Heart left ventricle (tissue), 16 donors: ENCODE results near the gene NTM. TPM values are rescaled to one million over a fixed set of nuclear protein-coding genes. Genes with fewer than 3 reads are reported as not detected.

Source experiments
- ATAC-seq, 4 donors: fragments of 200-7000 bp; cut with Tn5 transposase; one replicate each; pipeline ENCODE4 v1.9.1; 2020 to 2022; ENCODE audit warnings: moderate library complexity in 4 of 4, mild to moderate bottlenecking in 3 of 4, moderate number of reproducible peaks in 1 of 4
- DNase-seq, 5 donors: peaks; one replicate each; pipeline ENCODE4 v3.0.0-alpha.2; 2020
- H3K27ac ChIP-seq, 12 donors: fragments of 200-600 bp; sonication (generic) in 4 of 12; one replicate each; pipeline versions ENCODE4 v1.5.0 to v1.8.0; 2016 to 2022; ENCODE audit warnings: mild to moderate bottlenecking in 2 of 12
- H3K27me3 ChIP-seq, 9 donors: fragments of 200-600 bp; sonication (generic) in 2 of 9; one replicate each; pipeline versions ENCODE4 v1.5.1 to v1.8.0; 2016 to 2022; ENCODE audit warnings: mild to moderate bottlenecking in 3 of 9
- H3K36me3 ChIP-seq, 9 donors: fragments of 200-600 bp; sonication (generic) in 2 of 9; one replicate each; pipeline versions ENCODE4 v1.5.0 to v1.8.0; 2018 to 2022; ENCODE audit warnings: mild to moderate bottlenecking in 2 of 9
- H3K4me1 ChIP-seq, 12 donors: fragments of 200-600 bp; sonication (generic) in 4 of 12; one replicate each; pipeline versions ENCODE4 v1.5.0 to v1.8.0; 2016 to 2022; ENCODE audit warnings: mild to moderate bottlenecking in 3 of 12
- H3K4me3 ChIP-seq, 12 donors: fragments of 200-600 bp; sonication (generic) in 4 of 12; one replicate each; pipeline versions ENCODE4 v1.5.0 to v1.8.0; 2017 to 2022; ENCODE audit warnings: mild to moderate bottlenecking in 9 of 12, moderate library complexity in 4 of 12
- H3K9me3 ChIP-seq, 12 donors: fragments of 200-600 bp; sonication (generic) in 4 of 12; one replicate each; pipeline versions ENCODE4 v1.5.0 to v1.8.0; 2016 to 2022; ENCODE audit warnings: mild to moderate bottlenecking in 1 of 12
- CTCF ChIP-seq, 12 donors: fragments of 200-600 bp; sonication (generic) in 4 of 12; IDR thresholded peaks; one replicate each; pipeline versions ENCODE4 v1.5.0 to v1.8.0; 2018 to 2022; ENCODE audit warnings: antibody characterized with exemption in 12 of 12, mild to moderate bottlenecking in 5 of 12
- POLR2A ChIP-seq, 2 donors: fragments of 450-650 bp; IDR thresholded peaks; one replicate each; pipeline ENCODE4 v1.6.1; 2017; ENCODE audit warnings: antibody characterized with exemption in 2 of 2, mild to moderate bottlenecking in 2 of 2, moderate library complexity in 2 of 2
- WGBS, 4 donors: extraction: QIAGEN DNeasy Blood & Tissue Kit in 2 of 4; methylation state at CpG; one replicate each; pipeline versions ENCODE4 v1.1.5 to v1.1.7; 2013 to 2018; 5-methylcytosine and 5-hydroxymethylcytosine counted together
- intact Hi-C, 10 donors: fragments of 100-400 bp; cut with DNase I; formaldehyde crosslinking; loops; one replicate each; pipeline versions ENCODE4 v1.11.1 to v1.14.2; 2022
- polyA plus RNA-seq, 2 donors: library from polyadenylated mRNA; stranded (reverse); fragments of 200-250 nt; gene quantifications; one replicate each; pipeline ENCODE4 v1.2.3, GENCODE V29; 2013
- total RNA-seq, 9 donors: library from RNA; depleted of rRNA in 2 of 9; stranded (reverse); fragments of >200 nt in 2 of 9; fragmentation: NEBNext Ultra II Directional in 3 of 9; extraction: Animal tissue kit (Norgen Biotek cat#: 25700) in 3 of 9; gene quantifications; one replicate each; pipeline versions ENCODE4 v1.1.0 to v1.2.4, GENCODE V29; 2016 to 2023
- donor health status: ischemic (EF 13 %, LVEDD 7.1; RV severe dilation, severe dysfunction).
- donor health status: healthy with polysubstance abuse.
- donor health status: DM: no; HTN: yes; CAD: no.
- donor health status: DM: no; HTN: no; CAD: no.
- donor health status: ischemic (EF 25% LVEDD 6.9; RV normal size, moderate dysfunction).
- donor health status: ischemic (EF 25% LVEDD 5.7; RV mildly dilated, moderate dysfunction).
- donor health status: healthy.
- donor health status: DM: yes; HTN: yes; CAD: no.
- donor health status: ischemic (EF 35%, LVEDD 5.7; RV mildly dilated, moderate dysfunction).
- donor health status: nonischemic (EF 11% LVEDD 7.7; RV severe dilation, severe dysfunction).
- donor health status: DM: yes; HTN: yes; CAD: no.
- donor health status: PGD.
- donor health status: ischemic (EF 29% LVEDD 5.4; RV normal size, mild dysfunction).
- donor health status: nonischemic (EF 23%, LVEDD 6.1; RV moderate dilation, normal function).

The NTM gene
- total and polyA plus RNA-seq, 11 donors = 0.40 to 7.7 (median 1.5) TPM

- ATAC-seq (peak in 1 of 4 donors; percentile 78), DNase-seq (no peak)
- H3K27ac ChIP-seq = no peak overlapping the region
- H3K4me3 ChIP-seq = no peak overlapping the region
- no peaks in the 10 kb centered on the region for H3K36me3 ChIP-seq
- intact Hi-C loops = no loop called here
- 68 to 78% (median 73%) methylated on average over 3 of the region's 3 CpGs for WGBS, 4 donors
- no peaks in the 10 kb centered on the region for H3K4me1 ChIP-seq
- no peak for TF ChIP-seq POLR2A (IDR thresholded peaks at IDR 0.05)
- no peak for TF ChIP-seq CTCF (IDR thresholded peaks at IDR 0.05)
- peaks cover 0 to 1% (median 0%) of the 10 kb centered on the region in 12 donors for H3K9me3 ChIP-seq
- peaks cover 0 to 30% (median 4%) of the 10 kb centered on the region in 9 donors for H3K27me3 ChIP-seq
Measured at GRCh38 chr11:131824771-131825170, 454.4 kb downstream of the NTM start.

DNA sequence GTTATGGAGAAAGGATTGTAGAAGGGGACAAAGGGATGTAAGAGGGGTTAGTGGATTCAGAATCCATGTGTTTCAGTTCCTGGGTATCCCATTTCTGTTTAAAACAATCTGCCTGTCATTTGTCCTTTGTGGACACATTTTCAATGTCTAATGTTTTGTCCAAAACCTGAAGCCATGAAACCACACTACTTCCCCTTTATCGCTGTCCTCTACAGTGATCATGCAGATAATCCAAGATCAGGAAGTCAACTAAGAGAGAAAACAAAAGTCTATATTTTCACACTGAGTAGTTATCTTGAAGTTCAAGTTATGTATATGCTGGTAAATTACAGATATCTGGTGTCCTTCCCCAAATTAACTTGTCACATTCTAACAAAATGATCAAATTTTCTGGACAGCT is 457.0 kb downstream of the NTM start:
- H3K27ac ChIP-seq = no peak overlapping the region
- TF ChIP-seq CTCF (IDR thresholded peaks at IDR 0.05) = no peak
- no peak for TF ChIP-seq POLR2A (IDR thresholded peaks at IDR 0.05)
- ATAC-seq (no peak), DNase-seq (no peak)
- intact Hi-C loops = no loop called here
- peaks cover 0 to 19% (median 0%) of the 10 kb centered on the region in 9 donors for H3K27me3 ChIP-seq
- no peaks in the 10 kb centered on the region for H3K36me3 ChIP-seq
- peaks cover 0 to 6% (median 0%) of the 10 kb centered on the region in 12 donors for H3K9me3 ChIP-seq
- 57 to 79% (median 71%) methylated on average over 1 of the region's 1 CpG for WGBS, 4 donors
- no peaks in the 10 kb centered on the region for H3K4me1 ChIP-seq
- H3K4me3 ChIP-seq = no peak overlapping the region

DNA sequence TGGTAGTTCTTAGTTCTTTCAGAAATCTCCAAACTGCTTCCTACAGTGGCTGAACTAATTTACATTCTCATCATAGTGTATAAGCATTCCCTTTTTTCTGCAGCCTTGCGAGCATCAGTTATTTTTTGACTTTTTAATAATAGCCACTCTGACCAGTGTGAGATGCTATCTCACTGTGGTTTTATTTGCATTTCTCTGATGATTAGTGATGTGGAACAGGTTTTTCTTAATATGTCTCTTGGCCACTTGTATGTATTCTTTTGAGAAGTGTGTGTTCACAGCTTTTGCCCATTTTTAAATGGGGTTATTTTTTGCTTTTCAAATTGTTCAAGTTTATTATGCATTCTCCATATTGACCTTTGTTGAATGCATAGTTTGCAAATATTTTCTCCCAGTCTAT is 459.3 kb downstream of the NTM start:
- Histone ChIP-seq H3K36me3 (no peaks in the 10 kb centered on the region), H3K4me1 (no peaks in the 10 kb centered on the region), H3K4me3 (no peak overlapping the region), H3K27me3 (peaks cover 0 to 12% (median 0%) of the 10 kb centered on the region in 9 donors), H3K27ac (no peak overlapping the region), H3K9me3 (peaks cover 0 to 6% (median 0%) of the 10 kb centered on the region in 12 donors)
- WGBS, 4 donors = 79 to 93% (median 87%) methylated on average over 1 of the region's 1 CpG
- TF ChIP-seq POLR2A (IDR thresholded peaks at IDR 0.05) (no peak), CTCF (IDR thresholded peaks at IDR 0.05) (no peak)
- DNase-seq = no peak
- no peak for ATAC-seq
- intact Hi-C loops = no loop called here

DNA sequence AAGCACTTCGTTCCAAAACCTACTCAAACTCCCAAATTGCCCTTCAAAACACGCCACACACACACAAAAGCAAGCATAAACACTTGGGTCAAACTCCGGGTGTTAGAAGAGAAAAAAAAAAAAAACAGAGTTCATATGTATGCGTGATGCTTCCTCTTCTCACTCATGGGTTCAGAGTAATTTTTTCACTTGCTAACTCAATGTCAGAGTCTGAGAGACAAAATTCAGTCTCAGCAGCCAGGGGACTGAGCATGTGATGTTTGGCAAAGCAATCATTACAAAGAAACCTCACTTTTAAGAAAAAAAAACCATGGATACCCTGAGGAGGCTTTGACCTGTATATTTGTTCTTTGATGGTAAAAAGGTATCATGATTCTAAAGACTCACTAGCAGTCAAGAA is 461.7 kb downstream of the NTM start:
- H3K4me1 ChIP-seq = no peaks in the 10 kb centered on the region
- no peak for ATAC-seq
- peaks cover 0 to 6% (median 0%) of the 10 kb centered on the region in 12 donors for H3K9me3 ChIP-seq
- intact Hi-C loops = no loop called here
- DNase-seq = no peak
- no peak overlapping the region for H3K4me3 ChIP-seq
- H3K27me3 ChIP-seq = peaks cover 0 to 5% (median 0%) of the 10 kb centered on the region in 9 donors
- 69 to 72% (median 71%) methylated on average over 4 of the region's 4 CpGs for WGBS, 4 donors
- TF ChIP-seq POLR2A (IDR thresholded peaks at IDR 0.05) = no peak
- no peak for TF ChIP-seq CTCF (IDR thresholded peaks at IDR 0.05)
- no peaks in the 10 kb centered on the region for H3K36me3 ChIP-seq
- H3K27ac ChIP-seq = no peak overlapping the region
